ENCODE data around the gene SEC11A. TPM values are rescaled to one million over a fixed set of nuclear protein-coding genes. Genes with fewer than 3 reads are reported as not detected.
A peak's percentile ranks its signal among the peaks of the same experiment; 100 is the strongest.

SEC11A gene
- total RNA-seq, 1 donor from 2014 or later: 236 TPM

GRCh38 chr15:84653910-84654688 lies 61.8 kb downstream of the SEC11A start, which contains the start of gene WDR73:
TSS of gene WDR73 (minus strand) at chr15:84654283. CDS start at chr15:84654274, 9 bp downstream.
- DNase-seq (ENCODE audit: low read depth): no peak
- TF ChIP-seq, protein P1, sequence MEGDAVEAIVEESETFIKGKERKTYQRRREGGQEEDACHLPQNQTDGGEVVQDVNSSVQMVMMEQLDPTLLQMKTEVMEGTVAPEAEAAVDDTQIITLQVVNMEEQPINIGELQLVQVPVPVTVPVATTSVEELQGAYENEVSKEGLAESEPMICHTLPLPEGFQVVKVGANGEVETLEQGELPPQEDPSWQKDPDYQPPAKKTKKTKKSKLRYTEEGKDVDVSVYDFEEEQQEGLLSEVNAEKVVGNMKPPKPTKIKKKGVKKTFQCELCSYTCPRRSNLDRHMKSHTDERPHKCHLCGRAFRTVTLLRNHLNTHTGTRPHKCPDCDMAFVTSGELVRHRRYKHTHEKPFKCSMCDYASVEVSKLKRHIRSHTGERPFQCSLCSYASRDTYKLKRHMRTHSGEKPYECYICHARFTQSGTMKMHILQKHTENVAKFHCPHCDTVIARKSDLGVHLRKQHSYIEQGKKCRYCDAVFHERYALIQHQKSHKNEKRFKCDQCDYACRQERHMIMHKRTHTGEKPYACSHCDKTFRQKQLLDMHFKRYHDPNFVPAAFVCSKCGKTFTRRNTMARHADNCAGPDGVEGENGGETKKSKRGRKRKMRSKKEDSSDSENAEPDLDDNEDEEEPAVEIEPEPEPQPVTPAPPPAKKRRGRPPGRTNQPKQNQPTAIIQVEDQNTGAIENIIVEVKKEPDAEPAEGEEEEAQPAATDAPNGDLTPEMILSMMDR (conservative IDR thresholded peaks at IDR 0.05; ENCODE audit: low read depth, low read length): no peak

DNA sequence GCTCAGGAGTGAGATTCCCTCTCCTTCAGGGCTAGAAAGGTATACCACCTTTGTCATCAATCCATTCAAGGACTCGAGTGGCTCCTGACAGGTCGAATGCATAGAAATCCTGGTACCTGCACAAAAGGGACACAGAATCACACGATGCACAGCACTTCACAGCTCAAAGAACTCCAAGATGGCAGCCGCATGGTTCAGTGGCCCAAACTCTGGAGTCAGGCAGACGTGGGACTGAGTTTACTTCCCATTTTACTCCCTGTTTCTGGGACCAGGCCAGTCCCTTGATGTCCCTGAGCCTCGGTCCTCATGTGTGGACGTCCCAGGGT lies 62.4 kb downstream of the SEC11A start:
- peak overlapping the region; percentile 57 for H3K4me3 ChIP-seq (ENCODE audit: low read depth, low read length)
- TF ChIP-seq, protein P1 (conservative IDR thresholded peaks at IDR 0.05; ENCODE audit: low read depth, low read length): no peak
- no peak for DNase-seq (ENCODE audit: low read depth)

More at GRCh38 chr15:84653910-84654688, 61.8 kb downstream of the SEC11A start, which contains the start of gene WDR73:
- peak within 1 kb of the TSS; percentile 57 for H3K4me3 ChIP-seq (ENCODE audit: low read depth, low read length)

GRCh38 chr15:84649706-84650105 lies 66.2 kb downstream of the SEC11A start:
- DNase-seq (ENCODE audit: low read depth): no peak
- H3K4me3 ChIP-seq (ENCODE audit: low read depth, low read length): no peak overlapping the region
- TF ChIP-seq, protein P1 (conservative IDR thresholded peaks at IDR 0.05; ENCODE audit: low read depth, low read length): no peak

DNA sequence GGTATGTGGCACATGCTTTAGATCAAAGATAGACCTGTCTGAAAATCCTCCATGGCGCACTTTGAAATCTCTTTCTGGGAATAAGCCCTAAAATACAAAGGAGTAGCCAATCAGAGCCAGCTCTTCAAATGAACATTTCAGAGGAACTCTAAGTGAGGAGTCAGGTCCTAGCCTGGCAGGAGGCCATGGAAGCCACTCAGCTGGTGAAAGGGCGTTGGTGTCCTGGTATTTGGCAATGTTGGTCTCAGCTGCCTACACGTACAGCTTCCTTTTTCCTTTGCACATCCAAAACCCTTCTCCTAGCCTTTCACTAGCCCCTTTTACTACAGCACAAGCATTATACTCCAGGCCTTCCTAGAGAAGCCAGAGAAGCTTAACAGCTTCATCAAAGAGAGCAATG lies 67.4 kb downstream of the SEC11A start:
- TF ChIP-seq, protein P1 (conservative IDR thresholded peaks at IDR 0.05; ENCODE audit: low read depth, low read length): no peak
- H3K4me3 ChIP-seq (ENCODE audit: low read depth, low read length): no peak overlapping the region
- DNase-seq (ENCODE audit: low read depth): no peak

DNA sequence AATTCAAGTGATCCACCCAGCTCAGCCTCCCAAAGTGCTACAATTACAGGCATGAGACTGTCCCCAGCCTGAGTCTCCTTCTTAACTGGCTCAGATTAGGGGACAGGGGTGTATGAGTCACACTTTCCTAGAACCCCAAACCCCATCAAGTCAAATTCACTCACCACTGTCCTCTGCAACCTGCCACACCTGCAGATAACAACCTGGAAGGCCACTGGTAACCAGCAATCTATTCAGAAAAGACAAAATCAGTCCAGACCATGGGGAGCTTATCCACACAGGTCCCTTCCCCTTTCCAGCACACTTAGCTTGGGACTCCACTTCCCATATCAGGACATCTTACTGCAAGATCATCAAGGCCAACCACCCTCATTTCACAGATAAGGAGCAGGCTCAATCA lies 68.2 kb downstream of the SEC11A start:
- TF ChIP-seq, protein P1 (conservative IDR thresholded peaks at IDR 0.05; ENCODE audit: low read depth, low read length): no peak
- DNase-seq (ENCODE audit: low read depth): no peak
- H3K4me3 ChIP-seq (ENCODE audit: low read depth, low read length): no peak overlapping the region

GRCh38 chr15:84645997-84646396 lies 69.9 kb downstream of the SEC11A start:
- DNase-seq (ENCODE audit: low read depth): no peak
- H3K4me3 ChIP-seq (ENCODE audit: low read depth, low read length): no peak overlapping the region
- TF ChIP-seq, protein P1 (conservative IDR thresholded peaks at IDR 0.05; ENCODE audit: low read depth, low read length): no peak

- H3K4me3 ChIP-seq (ENCODE audit: low read depth, low read length): no peak overlapping the region
- no peak for DNase-seq (ENCODE audit: low read depth)
- TF ChIP-seq, protein P1 (conservative IDR thresholded peaks at IDR 0.05; ENCODE audit: low read depth, low read length): no peak
Observed at GRCh38 chr15:84645496-84645895, 70.4 kb downstream of the SEC11A start.

Data from epithelial cell of proximal tubule (primary cell).